Fibroblast of skin of back (primary cell): ENCODE measurements around the gene CALHM2.
A peak's percentile ranks its signal among the peaks of the same experiment; 100 is the strongest.
"Not testable (repeated sequence)": the region's sequence is repeated elsewhere in the genome, so short reads cannot be mapped to it uniquely, and the experiment has no call there.

Experiments used
- DNase-seq: peaks from one replicate; pipeline ENCODE4 v3.0.0-alpha.2; 2013

CALHM2 gene

DNA sequence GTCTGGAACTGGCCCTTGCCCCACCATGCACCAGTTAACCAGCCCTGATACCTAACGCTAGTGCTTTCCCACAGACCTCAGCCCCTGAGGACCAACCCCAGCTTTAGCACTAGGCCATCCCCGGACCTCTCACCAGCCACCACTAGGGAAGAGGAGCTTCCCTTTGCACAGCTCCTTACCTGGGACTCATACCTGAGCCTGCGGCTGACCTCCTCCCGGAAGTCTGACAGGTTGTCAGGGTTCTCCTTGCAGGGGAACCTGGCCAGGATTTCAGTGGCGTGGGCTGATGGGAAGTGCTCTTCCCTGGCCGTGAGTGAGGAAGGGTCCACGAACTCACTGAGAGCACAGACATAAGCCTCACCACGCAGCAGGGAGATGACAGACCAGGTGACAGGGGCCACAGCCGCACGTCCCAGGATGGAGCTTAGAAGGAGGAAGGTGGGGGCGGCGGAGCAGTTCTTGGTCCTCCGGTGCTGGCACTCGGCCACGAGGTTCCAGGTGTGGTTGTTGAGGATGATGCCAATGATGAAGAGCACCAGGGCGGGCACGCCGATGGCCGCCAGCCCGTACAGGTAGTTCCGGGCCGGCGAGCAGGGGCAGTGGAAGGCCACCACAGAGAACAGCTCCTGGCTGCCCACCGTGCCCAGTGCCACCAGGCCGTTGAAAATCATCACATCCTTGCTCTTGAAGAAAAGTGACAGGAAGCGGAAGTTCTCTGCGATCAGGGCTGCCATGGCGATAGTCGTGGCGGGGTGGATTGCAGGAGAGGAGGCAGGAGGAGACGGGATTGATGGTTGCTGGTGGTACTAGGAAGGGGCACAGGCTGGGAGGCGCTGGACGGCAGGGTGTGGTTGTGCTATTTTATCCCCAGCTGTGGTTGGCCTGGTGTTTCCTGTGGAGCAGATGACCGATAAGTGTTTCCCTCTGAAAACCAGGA, 2.7 kb downstream of the CALHM2 start:
- no peak for DNase-seq

DNA sequence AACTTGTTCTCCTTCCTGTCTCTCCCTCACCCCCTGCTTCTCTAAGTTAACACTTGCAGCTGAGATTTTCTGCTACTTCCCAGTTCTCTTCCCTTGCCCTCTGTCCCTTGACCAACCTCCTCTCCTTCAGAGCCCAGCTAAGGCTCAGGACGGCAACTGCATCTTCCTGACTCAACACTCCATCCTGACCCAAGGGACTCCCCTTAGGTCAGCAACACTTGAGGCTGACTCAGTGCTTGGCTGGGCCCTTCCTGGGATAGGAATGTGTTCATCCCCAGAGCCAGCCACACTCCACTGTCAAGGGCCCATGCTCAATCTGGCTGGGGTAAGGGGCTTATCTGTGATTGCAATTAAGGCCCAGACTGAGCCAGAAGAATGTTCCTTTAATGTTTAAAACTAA, 3.4 kb downstream of the CALHM2 start:
- peak; percentile 91 for DNase-seq

DNA sequence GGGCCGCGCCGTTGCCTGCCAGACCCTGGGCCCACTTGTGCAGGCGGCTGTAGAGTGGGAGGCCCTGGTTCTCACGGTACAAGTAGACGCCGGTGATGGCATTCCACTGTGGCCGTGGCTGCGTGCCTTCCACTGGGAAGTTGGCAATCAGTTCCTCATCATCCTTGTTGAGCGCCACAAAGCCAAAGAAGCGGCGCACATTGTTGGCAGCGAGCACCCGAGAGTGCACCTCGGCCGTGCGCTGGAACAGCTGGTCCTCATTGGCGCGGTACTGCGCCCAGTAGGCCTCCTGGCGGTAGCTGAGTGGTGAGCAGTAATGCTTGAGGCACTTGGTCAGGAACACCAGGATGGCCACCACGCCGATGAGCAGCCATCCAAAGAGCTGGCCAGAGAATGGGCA, 5.0 kb downstream of the CALHM2 start:
- DNase-seq = no peak

DNA sequence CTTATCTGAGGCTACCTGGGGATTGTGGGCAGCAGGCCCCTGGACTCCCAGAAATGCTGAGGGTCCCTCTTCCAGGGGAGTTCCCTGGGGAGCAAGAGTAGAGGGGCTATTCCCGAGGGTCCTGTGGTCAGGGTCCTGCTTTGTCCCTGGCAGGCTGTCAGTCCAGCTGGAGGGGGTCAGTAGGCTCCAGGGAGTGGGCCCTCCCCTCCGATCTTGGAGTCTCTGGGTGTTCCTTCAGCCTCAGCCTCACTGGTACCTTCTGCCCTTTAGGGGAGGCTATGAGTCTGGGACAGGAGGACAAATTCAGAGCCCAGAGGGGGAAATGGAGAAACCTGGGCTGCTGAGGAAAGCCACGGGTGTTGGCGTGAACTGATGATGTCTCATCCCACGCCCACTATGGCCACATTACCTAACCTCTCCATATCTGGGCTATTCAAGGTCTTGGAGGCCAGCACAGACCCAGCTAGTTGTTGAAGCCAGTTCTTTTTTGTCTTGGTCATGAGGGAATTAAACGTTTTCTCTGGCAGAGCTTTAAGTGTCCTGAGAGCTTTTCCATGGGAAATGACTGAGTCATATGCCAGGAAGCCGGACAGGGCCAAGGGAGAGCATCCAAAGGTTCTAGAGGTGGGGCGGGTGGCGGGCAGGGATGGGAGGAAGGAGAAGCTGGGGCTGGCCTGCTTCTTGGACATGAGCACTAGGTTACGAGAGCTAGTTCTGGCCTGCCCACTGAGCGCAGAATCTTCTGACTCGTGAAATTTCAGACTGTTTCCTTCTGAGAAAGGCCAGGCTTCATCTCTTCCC, 6.2 kb downstream of the CALHM2 start:
- DNase-seq = peak; percentile 69

DNA sequence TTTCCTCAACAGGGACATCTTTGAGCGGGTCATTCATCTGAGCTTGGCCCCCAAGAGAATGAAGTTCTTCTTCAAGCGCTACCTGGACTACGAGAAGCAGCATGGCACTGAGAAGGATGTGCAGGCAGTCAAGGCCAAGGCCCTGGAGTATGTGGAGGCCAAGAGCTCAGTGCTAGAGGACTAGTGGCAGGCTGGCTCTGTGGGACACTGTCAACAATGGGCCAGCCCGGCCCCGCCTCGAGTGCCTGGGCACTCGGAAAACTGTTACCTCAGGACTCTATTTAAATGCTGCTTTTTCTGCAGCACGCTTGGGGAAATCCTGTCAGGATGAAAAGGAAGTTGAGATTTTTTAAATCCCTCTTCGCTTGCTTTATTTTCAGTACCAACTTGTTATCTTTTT, 6.8 kb downstream of the CALHM2 start:
- DNase-seq = no peak

DNA sequence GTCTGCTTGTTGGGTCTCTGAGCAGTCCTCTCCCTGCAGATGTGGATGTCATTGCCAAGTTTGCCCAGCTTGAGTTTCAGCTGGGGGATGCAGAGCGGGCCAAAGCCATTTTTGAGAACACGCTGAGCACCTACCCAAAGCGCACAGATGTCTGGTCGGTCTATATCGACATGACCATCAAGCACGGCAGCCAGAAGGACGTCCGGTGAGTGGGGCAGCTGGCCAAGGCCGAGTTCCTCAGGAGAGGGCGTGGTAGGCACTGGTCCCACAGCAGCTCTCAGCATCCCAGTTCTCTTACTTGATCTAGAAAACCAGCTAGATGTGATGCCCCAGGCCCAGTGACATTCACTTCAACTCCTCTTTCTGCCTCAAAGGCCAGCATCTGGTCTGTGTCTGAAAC, 7.7 kb downstream of the CALHM2 start:
- no peak for DNase-seq

DNA sequence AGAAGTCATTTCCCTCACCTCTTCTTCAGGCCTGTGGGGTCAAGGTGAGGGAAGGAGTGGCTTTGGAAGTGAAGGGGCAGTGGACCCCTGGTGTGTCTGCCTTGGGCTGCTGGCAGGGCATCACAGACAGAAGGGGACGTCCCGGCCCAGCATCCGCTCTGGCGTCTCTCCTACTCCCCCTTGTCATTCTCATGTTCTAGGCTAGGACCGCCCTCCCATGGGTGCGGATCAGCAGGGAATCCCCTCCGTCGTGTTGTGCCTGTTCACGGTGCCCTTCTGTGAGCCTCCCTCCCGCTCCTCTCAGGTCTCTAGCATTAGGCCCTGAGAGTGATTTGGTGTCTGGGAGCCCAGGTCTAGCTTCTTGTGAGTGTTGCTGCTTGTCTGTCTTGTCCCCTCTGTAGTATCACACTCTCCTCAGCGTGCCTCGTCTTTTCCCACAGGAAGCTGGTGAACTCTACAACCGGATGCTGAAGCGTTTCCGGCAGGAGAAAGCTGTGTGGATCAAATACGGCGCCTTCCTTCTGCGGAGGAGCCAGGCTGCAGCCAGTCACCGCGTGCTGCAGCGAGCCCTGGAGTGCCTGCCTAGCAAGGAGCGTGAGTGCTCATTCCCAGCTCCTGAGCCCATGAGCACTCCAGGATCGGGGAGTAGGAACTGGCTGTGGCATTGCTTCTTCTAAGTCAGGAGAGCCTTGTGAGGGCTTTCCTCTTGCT, 8.5 kb downstream of the CALHM2 start:
- no peak for DNase-seq

DNA sequence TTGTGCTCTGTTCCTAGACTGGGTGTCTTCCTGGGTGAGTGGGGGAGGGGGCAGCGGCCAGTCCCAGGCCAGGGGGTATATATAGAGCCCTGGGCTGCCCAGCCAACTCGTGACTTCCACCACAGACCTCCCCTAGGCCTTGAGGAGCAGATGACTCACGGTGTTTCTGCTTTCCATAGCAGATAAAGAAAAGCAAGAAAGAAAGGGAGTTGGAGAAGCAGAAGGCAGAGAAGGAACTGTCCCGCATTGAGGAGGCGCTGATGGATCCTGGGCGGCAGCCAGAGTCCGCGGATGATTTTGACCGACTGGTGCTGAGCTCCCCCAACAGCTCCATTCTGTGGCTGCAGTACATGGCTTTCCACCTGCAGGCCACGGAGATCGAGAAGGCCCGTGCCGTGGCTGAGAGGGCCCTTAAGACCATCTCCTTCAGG, 10.1 kb downstream of the CALHM2 start:
- peak; percentile 59 for DNase-seq

DNA sequence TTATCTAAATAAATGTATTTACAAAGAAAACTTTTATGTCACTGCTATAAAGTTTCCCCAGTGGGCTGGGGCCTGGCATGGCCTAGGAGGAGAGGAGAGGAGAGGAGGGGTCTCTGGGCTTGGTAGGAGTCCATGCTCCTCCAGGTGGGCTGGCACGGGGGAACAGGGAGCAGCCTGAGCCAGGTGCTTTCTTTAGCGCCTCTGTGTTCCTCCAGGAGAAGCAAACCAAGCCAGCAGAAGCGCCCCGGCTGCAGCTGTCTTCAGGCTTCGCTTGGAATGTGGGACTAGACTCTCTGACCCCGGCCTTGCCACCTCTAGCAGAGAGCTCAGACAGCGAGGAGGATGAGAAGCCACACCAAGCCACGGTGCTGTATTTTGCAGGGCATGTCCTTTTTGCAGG, 10.6 kb downstream of the CALHM2 start:
- DNase-seq = no peak

DNA sequence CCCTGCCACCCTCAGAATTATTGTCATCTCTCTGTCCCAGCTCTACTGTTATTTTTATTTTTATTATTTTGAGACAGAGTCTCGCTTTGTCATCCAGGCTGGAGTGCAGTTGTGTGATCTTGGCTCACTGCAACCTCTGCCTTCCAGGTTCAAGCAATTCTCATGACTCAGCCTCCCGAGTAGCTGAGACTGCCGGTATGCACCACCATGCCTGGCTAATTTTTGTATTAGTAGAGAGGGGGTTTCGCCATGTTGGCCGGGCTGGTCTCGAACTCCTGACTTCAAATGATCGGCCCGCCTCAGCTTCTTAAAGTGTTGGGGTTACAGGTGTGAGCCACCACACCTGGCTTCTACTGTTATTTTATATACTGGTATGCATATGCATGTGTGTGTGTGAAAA, 11.0 kb downstream of the CALHM2 start:
- DNase-seq = no peak

DNA sequence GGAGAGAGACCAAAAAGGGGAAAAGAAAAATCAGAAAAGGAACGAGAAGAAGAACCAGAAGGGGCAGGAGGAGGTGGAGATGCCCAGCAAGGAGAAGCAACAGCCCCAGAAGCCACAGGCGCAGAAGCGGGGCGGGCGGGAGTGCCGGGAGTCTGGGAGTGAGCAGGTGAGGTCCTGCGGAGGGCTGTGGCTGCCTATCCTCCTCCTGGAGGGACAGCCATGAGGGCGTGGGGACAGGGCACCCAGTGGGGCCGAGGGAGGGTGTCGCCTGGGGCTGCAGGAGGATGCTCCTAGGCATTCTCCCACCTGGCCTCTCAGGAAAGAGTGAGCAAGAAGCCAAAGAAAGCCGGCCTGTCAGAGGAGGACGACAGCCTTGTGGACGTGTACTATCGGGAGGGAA, 11.8 kb downstream of the CALHM2 start:
- no peak for DNase-seq

DNA sequence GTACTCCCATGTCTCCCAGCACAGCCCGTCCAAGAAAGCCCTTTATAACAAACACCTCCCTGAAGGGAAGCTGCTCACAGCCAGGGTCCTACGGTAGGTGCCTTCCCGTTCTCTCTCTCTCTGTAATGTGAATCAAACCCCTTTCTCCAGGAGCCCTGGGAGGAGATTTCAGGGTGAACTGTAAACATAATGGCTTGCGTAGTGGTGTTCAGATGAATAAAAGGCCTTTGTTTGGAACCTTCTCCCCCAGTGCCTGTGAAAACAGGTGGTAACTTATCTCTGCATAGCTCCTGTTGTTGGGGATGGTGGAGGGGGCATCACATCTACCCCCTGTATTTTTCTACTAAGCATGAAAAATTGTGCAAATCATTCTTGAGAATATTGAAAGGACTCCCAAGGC, 12.4 kb downstream of the CALHM2 start:
- no peak for DNase-seq

DNA sequence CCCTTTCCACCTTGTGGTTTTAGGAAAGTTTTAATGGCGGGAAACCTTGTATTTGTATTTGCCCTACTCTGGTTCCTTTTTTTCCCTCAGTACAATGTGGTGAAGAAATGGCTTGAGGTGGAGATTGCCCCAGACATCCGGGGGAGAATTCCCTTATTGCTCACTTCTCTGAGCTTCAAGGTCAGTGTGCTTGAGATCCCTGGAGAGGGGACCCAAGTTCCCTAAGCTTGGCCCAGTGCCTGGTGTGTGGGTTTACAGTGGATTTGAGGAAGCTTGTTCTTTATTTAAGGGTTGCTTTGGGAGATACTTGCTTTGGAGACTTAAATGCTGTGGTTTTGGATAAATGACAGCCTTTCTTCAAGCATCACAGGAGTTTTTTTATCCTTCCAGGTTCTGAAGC, 18.3 kb downstream of the CALHM2 start:
- DNase-seq = no peak

DNA sequence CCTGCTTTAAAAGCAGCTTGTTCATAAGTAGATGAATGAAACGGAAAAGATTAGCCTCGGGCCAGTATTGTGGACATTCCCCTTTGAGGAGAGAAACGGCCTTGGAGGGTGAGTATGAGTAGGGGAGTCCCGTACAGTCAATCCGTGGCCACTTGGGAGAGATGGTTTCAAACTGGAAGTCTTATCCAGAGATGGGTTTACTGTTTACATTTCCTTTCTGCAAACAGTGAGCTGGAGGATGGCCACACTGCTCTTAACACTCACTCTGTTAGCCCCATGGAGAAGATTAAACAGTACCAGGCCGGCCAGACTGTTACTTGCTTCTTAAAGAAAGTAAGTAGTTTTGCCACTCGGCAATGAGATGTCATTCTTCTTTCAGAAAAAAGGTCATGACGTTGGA, 20.3 kb downstream of the CALHM2 start:
- no peak for DNase-seq

DNA sequence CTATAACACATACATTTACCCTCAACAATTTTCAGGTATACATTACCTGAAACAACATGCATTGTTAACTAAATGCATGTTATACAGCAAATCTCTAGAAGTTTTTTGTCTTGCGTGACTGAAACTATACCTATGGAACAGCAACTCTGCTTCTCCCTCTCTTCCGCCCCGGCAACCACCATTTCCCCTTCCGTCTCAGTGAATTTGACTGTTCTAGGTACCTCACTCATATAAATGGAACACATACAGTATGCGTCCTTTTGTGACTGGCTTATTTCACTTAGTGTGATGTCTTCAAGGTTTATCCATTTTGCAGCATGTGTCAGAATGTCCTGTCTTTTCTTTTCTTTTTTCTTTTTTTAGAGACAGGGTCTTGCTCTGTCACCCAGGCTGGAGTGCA, 22.5 kb downstream of the CALHM2 start:
- DNase-seq = no peak

DNA sequence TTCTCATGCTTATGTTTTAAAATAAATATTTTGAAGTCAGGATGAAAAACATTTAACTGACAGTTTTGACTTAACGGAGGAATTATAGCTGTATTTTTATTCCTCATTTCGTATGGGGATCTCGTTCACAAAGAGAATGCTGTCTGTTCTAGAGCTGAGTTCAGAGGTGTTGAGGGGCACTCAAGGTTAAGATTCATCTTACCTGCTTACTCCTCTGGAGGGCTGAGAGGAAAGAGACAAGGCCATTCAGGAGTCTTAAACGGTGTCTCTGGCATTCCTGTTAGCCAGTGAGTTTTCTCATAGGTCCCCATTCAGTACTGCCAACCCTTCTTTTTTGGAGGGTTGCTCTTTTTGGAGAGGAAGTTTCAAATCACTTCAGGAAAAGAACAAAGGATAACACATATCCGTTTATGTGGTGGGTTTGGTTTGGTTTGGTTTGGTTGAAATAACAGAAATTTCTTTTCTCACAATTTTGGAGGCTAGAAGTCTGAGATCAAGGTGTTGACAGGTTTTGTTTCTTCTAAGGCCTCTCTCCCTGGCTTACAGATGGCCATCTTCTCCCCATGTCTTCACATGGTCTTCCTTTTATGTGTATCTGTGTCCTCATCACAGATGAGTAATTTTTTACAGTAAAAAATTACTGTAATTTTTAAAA, 23.1 kb downstream of the CALHM2 start:
- no peak for DNase-seq

DNA sequence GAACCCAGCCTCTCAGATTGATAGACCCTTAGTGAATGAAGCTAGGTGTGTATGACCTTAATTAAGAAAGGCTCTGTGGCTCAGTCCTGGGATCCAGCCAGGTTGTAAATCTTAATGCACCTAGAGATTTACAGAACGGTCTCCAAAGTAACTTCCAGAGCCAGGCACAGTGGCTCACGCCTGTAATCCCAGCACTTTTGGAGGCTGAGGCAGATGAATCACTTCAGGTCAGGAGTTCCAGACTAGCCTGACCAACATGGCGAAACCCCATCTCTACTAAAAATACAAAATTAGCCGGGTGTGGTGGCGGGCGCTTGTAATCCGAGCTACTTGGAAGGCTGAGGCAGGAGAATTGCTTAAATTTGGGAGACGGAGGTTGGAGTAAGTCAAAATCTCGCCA, 24.3 kb downstream of the CALHM2 start:
- no peak for DNase-seq

DNA sequence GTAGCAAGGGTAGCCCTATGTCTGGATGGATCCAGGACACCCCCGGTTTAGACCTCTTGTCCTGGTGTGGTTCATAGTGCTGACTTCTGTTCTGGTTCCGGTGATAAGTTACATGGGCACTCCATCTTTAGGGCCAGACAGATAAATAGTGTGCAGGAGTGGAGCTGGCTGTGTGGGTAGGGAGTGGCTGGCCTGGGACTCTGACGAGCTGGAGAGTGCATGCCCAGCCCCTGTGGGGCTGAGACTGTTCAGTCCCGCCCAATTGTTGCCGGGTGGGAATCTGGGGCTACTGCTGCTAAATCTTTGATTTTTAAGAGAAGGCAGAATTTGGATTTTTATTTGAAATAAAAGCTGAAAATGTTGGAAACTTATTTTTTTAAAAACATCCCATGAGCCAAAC, 28.4 kb downstream of the CALHM2 start:
- DNase-seq = no peak

DNA sequence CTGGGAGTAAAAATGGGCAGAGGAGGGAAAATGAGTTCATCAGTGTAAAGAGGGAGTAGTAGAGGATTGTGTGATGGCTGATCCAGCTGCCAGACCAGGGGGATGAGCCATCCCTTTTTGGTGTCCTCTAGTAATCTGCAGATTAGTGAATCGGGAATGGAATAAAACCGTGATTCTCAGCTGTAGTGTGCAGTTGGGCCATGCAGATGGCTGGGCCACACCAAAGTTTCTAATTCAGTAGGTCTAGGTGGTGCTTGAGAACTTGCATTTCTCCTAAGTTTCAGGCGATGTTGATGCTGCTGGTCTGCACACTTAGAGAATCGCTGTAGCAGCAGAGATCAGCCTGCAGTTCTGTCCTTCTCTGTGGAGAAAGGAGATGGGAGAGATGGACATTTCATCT, 33.1 kb downstream of the CALHM2 start:
- no peak for DNase-seq

DNA sequence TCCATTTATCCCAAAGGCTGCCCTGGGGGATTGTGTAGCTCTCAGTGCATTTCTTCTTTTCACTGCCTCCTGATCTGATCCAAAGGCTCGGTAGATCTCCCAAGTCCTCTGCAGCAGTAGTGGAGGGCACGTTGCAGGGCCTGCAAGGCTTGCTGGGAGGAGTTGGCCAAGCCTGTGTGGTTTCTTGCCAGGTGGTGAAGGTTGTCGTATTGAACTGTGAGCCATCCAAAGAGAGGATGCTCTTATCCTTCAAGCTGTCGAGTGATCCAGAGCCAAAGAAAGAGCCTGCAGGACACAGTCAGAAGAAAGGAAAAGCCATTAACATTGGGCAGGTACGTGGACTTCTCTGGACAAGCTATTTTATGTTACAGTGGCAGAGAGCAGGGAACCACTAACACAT, 34.6 kb downstream of the CALHM2 start:
- DNase-seq = no peak

DNA sequence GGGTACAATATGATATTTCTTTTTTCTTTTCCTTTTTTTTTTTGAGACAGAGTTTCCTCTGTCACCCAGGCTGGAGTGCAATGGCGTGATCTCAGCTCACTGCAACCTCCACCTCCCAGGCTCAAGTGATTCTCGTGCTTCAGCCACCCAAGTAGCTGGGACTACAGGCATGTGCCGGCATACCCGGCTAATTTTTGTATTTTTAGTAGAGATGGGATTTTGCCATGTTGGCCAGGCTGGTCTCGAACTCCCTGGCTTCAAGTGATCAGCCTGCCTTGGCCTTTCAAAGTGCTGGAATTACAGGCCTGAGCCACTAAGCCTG, 35.1 kb downstream of the CALHM2 start:
- not testable (repeated sequence) for DNase-seq

DNA sequence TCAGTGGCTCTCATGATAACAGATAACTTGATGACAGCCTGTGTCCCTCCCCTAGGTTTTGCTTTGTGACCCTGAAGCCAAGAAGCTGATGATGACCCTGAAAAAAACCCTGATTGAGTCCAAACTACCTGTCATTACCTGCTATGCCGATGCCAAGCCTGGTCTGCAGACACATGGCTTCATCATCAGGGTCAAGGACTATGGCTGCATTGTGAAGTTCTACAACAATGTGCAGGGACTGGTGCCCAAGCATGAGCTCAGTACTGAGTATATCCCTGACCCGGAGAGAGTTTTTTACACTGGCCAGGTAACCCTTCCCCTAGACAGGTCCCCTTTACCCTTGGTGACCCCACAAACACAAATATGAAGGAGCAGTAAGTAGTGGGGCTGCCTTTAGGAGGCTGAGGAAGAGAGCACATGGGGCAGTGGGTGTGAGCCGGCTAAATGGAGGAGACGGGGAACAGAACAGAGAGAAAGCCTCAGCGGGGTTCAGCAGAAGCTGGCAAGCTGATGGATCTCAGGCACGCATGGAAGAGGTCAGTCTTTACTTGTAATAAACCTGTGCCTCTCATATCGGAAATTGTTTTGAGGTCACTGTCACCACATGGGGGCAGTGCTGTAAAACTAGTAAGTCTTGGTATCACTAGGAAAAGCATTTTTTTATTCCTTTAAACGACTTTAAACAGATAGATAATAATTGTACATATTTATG, 35.6 kb downstream of the CALHM2 start:
- peak; percentile 58 for DNase-seq
